H1 (cell line): ENCODE measurements around the gene UBAC1. TPM values are rescaled to one million over a fixed set of nuclear protein-coding genes. Genes with fewer than 3 reads are reported as not detected.

Experiments
- CEBPB ChIP-seq: IDR thresholded peaks from 2 replicates; pipeline ENCODE4 v1.6.1; 2012; ENCODE audit warnings: low read depth, low read length
- CHD7 ChIP-seq: fragments of 300-600 bp; sonication (generic); IDR thresholded peaks from 2 replicates; pipeline ENCODE4 v1.7.1; 2012; ENCODE audit warnings: low read length, moderate library complexity, mild to moderate bottlenecking, inconsistent platforms; ENCODE audit not compliant: insufficient replicate concordance
- EP300 ChIP-seq, 2 experiments: IDR thresholded peaks; 1 replicate in 1 of 2; 2 replicates in 1 of 2; pipeline ENCODE4 v1.6.1; 2011 to 2012; ENCODE audit warnings: low read depth in 2 of 2, low read length in 2 of 2, mild to moderate bottlenecking in 2 of 2, borderline replicate concordance in 1 of 2, inconsistent platforms in 1 of 2, moderate library complexity in 1 of 2
- HDAC6 ChIP-seq: IDR thresholded peaks from one replicate; pipeline ENCODE4 v1.7.1; 2012; ENCODE audit warnings: low read depth, mild to moderate bottlenecking, inconsistent platforms, low read length, moderate library complexity
- POLR2A ChIP-seq, 2 experiments: IDR thresholded peaks; 1 replicate in 1 of 2; 2 replicates in 1 of 2; pipeline ENCODE4 v1.6.1; 2011; ENCODE audit warnings: low read depth in 2 of 2, low read length in 2 of 2, mild to moderate bottlenecking in 2 of 2; ENCODE audit errors: control extremely low read depth in 1 of 2
- RFX5 ChIP-seq: IDR thresholded peaks from 2 replicates; pipeline ENCODE4 v1.6.1; 2011; ENCODE audit warnings: low read depth, low read length, improper control_type of control experiment, borderline replicate concordance
- SP2 ChIP-seq: IDR thresholded peaks from 2 replicates; pipeline ENCODE4 v1.6.1; 2012; ENCODE audit warnings: mild to moderate bottlenecking, low read length, inconsistent platforms
- TAF7 ChIP-seq: optimal IDR thresholded peaks from 2 replicates; pipeline ENCODE3; 2011; ENCODE audit warnings: low read depth, mild to moderate bottlenecking, inconsistent platforms, low read length, moderate library complexity, borderline replicate concordance
- TEAD4 ChIP-seq: IDR thresholded peaks from 2 replicates; pipeline ENCODE4 v1.6.1; 2012; ENCODE audit warnings: low read depth, low read length, inconsistent platforms, mixed read lengths
- polyA plus RNA-seq, 7 experiments: library from polyadenylated mRNA; depleted of rRNA in 3 of 7; stranded (reverse) in 5 of 7; unstranded in 2 of 7; fragments of >200 nt in 5 of 7; fragments of 200-250 nt in 2 of 7; gene quantifications; 1 replicate in 5 of 7; 2 replicates in 1 of 7; 4 replicates in 1 of 7; pipeline versions ENCODE4 v1.2.1 to v1.2.3, GENCODE V29; 2011 to 2013; ENCODE audit warnings: missing spikeins in 2 of 7, mixed read lengths in 2 of 7
- total RNA-seq: library from RNA; stranded (reverse); fragmentation: NEBNext Ultra II Directional; extraction: Animal tissue kit (Norgen Biotek cat#: 25700); gene quantifications from 2 replicates; pipeline ENCODE4 v1.2.1, GENCODE V29; 2021
- TF ChIP-seq, protein P1 (sequence below): IDR thresholded peaks from 2 replicates; pipeline ENCODE4 v1.6.1; 2011; ENCODE audit warnings: low read depth, mild to moderate bottlenecking, low read length; ENCODE audit not compliant: insufficient read depth

UBAC1 gene
- total and polyA plus RNA-seq, 2 of the 8 experiments (the other 6 are each of a cell fraction or from before 2014, with no cell fraction given): 59.3 to 85.2 TPM

DNA sequence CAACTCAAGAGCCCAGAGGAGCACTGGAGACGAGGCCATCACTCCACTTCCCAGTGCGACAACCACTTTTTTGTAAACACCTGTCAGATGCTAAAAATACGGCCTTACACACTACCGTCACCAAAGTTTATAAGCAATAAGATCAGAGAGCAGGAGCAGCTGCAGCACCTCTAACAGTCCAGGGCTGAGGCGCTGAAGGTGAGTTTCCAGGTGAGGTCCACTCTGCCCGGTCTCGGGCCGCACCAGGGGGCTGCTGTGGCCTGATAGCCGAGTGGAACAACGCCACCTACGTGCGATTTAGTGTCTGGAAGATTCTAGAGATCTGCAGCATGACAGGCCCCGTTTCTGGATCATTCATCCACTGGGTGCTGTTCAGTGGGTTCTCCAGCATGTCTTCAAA, 28.1 kb downstream of the UBAC1 start (continued):
- TF ChIP-seq CHD7 (no peak), CEBPB (no peak), POLR2A (IDR thresholded peaks at IDR 0.05; ENCODE audit: control extremely low read depth in 1 of 2, low read depth in 2 of 2, low read length in 2 of 2) (no peak), TEAD4 (no peak), TAF7 (no peak), EP300 (IDR thresholded peaks at IDR 0.05; ENCODE audit: borderline replicate concordance in 1 of 2, low read depth in 2 of 2, low read length in 2 of 2) (no peak), HDAC6 (no peak), SP2 (no peak), RFX5 (no peak)
- TF ChIP-seq, protein P1, sequence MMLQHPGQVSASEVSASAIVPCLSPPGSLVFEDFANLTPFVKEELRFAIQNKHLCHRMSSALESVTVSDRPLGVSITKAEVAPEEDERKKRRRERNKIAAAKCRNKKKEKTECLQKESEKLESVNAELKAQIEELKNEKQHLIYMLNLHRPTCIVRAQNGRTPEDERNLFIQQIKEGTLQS: no peak
